Esophagus muscularis mucosa (tissue), 3 donors: Measurements from ENCODE around the gene NOX5.

Experiments
- CTCF ChIP-seq, 3 experiments: fragments of 200-600 bp in 2 of 3; fragments of 450-650 bp in 1 of 3; sonication (generic) in 2 of 3; IDR thresholded peaks; one replicate each; pipeline ENCODE4 v1.5.1; 2017 to 2019; ENCODE audit warnings: antibody characterized with exemption in 3 of 3, mild to moderate bottlenecking in 2 of 3, moderate library complexity in 1 of 3
- POLR2A ChIP-seq: fragments of 450-650 bp; IDR thresholded peaks from one replicate; pipeline ENCODE4 v1.6.1; 2017; ENCODE audit warnings: antibody characterized with exemption, moderate library complexity, mild to moderate bottlenecking, low read depth

- TF ChIP-seq CTCF (IDR thresholded peaks at IDR 0.05) (no peak), POLR2A (no peak)
Observed at GRCh38 chr15:69037977-69038376, 23.5 kb downstream of the NOX5 start.
